ENCODE results near the gene DLG1. TPM values are rescaled to one million over a fixed set of nuclear protein-coding genes. Genes with fewer than 3 reads are reported as not detected.

The DLG1 gene
- total RNA-seq, 1 experiment from 2014 or later: 127 TPM

- Mint-ChIP-seq H3K4me1 (ENCODE audit: low read depth, unreplicated experiment) (no peaks in the 10 kb centered on the region), H3K4me3 (ENCODE audit: low read depth, unreplicated experiment) (no peak overlapping the region), H3K27ac (ENCODE audit: unreplicated experiment) (no peak overlapping the region), H3K9me3 (ENCODE audit: low read depth, unreplicated experiment) (no peaks in the 10 kb centered on the region), H3K27me3 (ENCODE audit: unreplicated experiment) (no peaks in the 10 kb centered on the region), H3K36me3 (ENCODE audit: insufficient read depth, unreplicated experiment) (no peaks in the 10 kb centered on the region)
- TF ChIP-seq CTCF (IDR thresholded peaks at IDR 0.05; ENCODE audit: unreplicated experiment): no peak
- CTCF ChIA-PET: no interaction called here
- intact Hi-C loops (cut with micrococcal nuclease; ENCODE audit: unreplicated experiment): no loop called here
- no TSS peak for BruUV-seq (replicated peaks)
- no peak for DNase-seq
Measured at GRCh38 chr3:197338586-197338985, 40.2 kb upstream of the DLG1 start.

DNA sequence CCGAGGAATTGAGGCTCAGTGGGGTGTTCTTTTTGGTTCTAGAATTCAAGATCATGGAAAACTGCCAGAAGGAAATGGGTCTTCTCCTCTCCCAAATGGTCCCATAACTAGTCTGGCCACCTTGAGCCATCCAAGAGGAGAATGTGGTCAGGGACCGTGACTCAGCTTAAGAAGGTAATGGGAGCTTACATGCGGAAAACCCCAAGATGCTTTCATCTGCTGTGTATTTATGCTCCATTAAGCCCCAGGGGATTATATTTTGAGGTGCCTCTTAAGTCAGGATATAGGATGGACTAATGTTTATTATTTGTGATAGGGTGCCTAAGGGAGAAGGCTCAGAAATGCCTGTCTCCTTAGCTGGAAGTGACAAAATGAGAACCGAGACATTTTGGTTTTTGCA, 39.2 kb upstream of the DLG1 start:
- Mint-ChIP-seq H3K4me1 (ENCODE audit: low read depth, unreplicated experiment) (no peaks in the 10 kb centered on the region), H3K27ac (ENCODE audit: unreplicated experiment) (no peak overlapping the region), H3K9me3 (ENCODE audit: low read depth, unreplicated experiment) (no peaks in the 10 kb centered on the region), H3K27me3 (ENCODE audit: unreplicated experiment) (no peaks in the 10 kb centered on the region), H3K36me3 (ENCODE audit: insufficient read depth, unreplicated experiment) (no peaks in the 10 kb centered on the region), H3K4me3 (ENCODE audit: low read depth, unreplicated experiment) (no peak overlapping the region)
- no peak for DNase-seq
- no TSS peak for BruUV-seq (replicated peaks)
- intact Hi-C loops (cut with micrococcal nuclease; ENCODE audit: unreplicated experiment): no loop called here
- CTCF ChIA-PET: interaction anchor here (0.6 kb wide), 1 partner anchor 399 kb away, joined by 3 read pairs; the partner anchor contains the start of gene RUBCN
- no peak for TF ChIP-seq CTCF (IDR thresholded peaks at IDR 0.05; ENCODE audit: unreplicated experiment)

GRCh38 chr3:197337214-197337613, 38.8 kb upstream of the DLG1 start:
- Mint-ChIP-seq H3K4me1 (ENCODE audit: low read depth, unreplicated experiment) (no peaks in the 10 kb centered on the region), H3K9me3 (ENCODE audit: low read depth, unreplicated experiment) (no peaks in the 10 kb centered on the region), H3K36me3 (ENCODE audit: insufficient read depth, unreplicated experiment) (no peaks in the 10 kb centered on the region), H3K27me3 (ENCODE audit: unreplicated experiment) (no peaks in the 10 kb centered on the region), H3K4me3 (ENCODE audit: low read depth, unreplicated experiment) (no peak overlapping the region), H3K27ac (ENCODE audit: unreplicated experiment) (no peak overlapping the region)
- CTCF ChIA-PET: interaction anchor here (0.6 to 1.2 kb wide), 2 partner anchors 17 to 399 kb away, joined by 3 read pairs; partner anchors contain the start of gene RUBCN
- no TSS peak for BruUV-seq (replicated peaks)
- no peak for DNase-seq
- intact Hi-C loops (cut with micrococcal nuclease; ENCODE audit: unreplicated experiment): no loop called here
- TF ChIP-seq CTCF (IDR thresholded peaks at IDR 0.05; ENCODE audit: unreplicated experiment): no peak

DNA sequence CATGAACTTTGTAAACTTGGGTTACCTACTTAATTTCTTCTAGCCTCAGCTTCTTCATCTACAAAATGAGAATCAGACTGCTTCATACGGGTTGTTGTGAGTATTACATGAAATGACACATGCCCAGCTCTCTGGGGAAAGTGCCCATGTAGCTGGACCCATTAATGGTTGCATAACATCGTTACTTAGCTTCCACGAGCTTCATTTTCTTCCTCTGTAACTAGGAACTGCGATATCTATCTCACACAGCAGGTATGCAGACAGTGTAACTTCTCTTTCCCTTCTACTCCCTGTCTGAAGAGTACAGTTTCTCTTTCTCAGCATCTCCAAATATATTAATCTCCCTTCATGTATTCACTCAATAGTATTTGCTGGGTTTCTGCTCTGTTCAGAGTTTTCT, 37.9 kb upstream of the DLG1 start:
- Mint-ChIP-seq H3K9me3 (ENCODE audit: low read depth, unreplicated experiment) (peaks cover 3% of the 10 kb centered on the region), H3K27me3 (ENCODE audit: unreplicated experiment) (no peaks in the 10 kb centered on the region), H3K27ac (ENCODE audit: unreplicated experiment) (no peak overlapping the region), H3K4me1 (ENCODE audit: low read depth, unreplicated experiment) (no peaks in the 10 kb centered on the region), H3K36me3 (ENCODE audit: insufficient read depth, unreplicated experiment) (no peaks in the 10 kb centered on the region), H3K4me3 (ENCODE audit: low read depth, unreplicated experiment) (no peak overlapping the region)
- intact Hi-C loops (cut with micrococcal nuclease; ENCODE audit: unreplicated experiment): no loop called here
- CTCF ChIA-PET: interaction anchor here (1.2 kb wide), 1 partner anchor 18 kb away, joined by 3 read pairs; no protein-coding TSS in a partner anchor
- DNase-seq: no peak
- TF ChIP-seq CTCF (IDR thresholded peaks at IDR 0.05; ENCODE audit: unreplicated experiment): no peak
- BruUV-seq (replicated peaks): no TSS peak

Data from Calu3 (cell line).